GM12872 (cell line): Measurements from ENCODE around the gene MUC5AC.

Source experiments
- TF ChIP-seq, protein P1 (sequence below): IDR thresholded peaks from 3 replicates; pipeline ENCODE4 v1.5.1; 2011; ENCODE audit warnings: low read depth, mild to moderate bottlenecking, low read length, moderate library complexity; ENCODE audit not compliant: insufficient read depth

The MUC5AC gene

DNA sequence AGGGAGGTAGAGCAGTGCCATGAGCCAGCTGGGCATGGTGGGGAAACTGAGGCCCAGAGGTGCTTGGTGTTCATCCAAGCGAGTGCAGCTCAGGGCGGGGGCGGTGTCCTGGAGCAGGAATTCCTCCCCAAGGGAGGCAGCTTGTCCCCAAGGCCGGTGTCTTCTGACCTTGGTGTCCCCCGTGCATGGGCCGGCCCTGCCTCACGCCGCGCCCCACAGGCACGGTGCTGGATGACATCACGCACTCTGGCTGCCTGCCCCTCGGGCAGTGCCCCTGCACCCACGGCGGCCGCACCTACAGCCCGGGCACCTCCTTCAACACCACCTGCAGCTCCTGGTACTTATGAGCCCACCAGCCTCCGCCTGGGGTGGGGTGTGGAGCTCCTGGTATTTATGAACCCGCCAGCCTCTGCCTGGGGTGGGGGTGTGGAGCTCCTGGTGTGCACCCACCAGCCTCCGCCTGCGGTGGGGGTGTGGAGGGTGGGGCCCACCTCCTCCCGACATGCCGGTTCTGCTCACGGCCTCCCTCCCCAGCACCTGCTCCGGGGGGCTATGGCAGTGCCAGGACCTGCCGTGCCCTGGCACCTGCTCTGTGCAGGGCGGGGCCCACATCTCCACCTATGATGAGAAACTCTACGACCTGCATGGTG, 71.8 kb downstream of the MUC5AC start:
- TF ChIP-seq, protein P1, sequence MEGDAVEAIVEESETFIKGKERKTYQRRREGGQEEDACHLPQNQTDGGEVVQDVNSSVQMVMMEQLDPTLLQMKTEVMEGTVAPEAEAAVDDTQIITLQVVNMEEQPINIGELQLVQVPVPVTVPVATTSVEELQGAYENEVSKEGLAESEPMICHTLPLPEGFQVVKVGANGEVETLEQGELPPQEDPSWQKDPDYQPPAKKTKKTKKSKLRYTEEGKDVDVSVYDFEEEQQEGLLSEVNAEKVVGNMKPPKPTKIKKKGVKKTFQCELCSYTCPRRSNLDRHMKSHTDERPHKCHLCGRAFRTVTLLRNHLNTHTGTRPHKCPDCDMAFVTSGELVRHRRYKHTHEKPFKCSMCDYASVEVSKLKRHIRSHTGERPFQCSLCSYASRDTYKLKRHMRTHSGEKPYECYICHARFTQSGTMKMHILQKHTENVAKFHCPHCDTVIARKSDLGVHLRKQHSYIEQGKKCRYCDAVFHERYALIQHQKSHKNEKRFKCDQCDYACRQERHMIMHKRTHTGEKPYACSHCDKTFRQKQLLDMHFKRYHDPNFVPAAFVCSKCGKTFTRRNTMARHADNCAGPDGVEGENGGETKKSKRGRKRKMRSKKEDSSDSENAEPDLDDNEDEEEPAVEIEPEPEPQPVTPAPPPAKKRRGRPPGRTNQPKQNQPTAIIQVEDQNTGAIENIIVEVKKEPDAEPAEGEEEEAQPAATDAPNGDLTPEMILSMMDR, result no peak

DNA sequence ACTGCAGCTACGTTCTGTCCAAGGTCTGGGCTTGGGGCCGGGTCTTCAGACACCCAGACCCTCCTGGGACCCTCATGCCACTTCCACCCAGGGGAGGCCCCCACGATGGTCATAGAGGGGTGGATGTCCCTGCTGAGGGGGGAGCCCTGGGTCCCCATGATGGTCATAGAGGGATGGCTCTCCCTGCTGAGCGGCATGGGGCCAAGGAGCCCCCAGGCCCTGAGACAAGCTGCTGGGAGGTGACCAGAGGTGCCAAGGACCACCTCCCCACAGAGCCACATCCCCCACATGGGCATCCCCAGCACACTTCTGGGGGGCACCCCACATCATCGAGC, 72.3 kb downstream of the MUC5AC start:
- TF ChIP-seq, protein P1, result no peak

DNA sequence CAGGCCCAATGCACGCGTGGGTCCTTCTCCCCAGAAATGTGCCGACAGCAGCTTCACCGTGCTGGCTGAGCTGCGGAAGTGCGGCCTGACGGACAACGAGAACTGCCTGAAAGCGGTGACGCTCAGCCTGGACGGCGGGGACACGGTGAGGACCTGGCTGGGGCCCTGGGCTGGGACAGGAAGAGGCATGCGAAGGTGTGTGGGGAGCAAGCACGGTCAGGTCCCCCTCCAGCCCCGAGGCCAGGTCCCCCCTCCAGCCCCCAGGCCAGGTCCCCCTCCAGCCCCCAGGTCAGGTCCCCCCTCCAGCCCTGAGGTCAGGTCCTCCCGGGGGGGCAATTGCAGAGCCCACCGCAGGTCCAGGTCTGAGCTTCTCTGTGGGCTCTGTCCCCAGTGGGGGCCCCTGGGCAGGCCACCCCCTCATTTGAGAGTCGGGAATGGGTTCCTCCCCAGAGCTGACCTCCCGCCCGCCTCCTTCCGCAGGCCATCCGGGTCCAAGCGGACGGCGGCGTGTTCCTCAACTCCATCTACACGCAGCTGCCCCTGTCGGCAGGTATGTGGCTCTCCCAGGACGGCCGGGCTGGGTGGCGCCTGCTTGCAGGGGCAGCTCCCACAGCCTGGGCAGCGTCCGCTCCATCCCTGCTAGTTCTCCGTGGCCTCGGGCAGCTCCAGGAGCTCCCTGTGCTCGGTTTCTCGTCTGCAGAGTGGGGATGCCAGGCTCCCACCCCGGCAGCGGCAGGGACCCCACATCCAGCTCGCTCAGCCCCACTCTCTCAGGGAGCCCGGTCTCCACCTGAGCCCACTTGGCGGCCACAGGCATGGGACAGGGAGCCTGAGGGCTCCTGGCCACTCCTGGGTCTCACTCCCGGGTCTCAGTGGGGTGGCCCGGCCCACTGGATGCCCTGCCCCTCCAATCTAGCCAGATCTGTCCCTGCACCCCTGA, 73.0 kb downstream of the MUC5AC start:
- TF ChIP-seq, protein P1, result no peak

DNA sequence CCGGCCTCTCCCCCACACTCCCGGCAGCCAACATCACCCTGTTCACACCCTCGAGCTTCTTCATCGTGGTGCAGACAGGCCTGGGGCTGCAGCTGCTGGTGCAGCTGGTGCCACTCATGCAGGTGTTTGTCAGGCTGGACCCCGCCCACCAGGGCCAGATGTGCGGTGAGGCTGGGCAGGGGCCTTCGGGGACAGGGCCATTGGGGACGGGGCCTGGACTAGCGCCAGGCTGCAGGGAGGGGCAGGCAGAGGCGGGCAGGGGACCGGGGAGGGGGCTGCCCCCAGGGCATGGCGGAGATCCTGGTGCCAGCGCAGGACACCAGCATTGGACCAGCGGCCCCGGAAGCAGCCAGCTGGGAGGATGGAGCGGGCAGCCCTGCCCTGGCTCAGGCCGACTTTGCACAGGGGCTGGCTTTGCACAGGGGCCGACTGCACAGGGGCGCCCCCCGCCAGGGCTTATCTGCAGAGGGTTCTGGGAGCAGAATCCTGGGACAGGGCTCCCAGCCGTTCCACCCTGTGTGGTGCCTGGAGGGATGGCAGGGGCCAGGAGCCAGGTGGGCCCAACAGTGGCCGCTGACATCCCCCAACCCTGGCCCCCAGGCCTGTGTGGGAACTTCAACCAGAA, 73.8 kb downstream of the MUC5AC start:
- TF ChIP-seq, protein P1, result no peak

DNA sequence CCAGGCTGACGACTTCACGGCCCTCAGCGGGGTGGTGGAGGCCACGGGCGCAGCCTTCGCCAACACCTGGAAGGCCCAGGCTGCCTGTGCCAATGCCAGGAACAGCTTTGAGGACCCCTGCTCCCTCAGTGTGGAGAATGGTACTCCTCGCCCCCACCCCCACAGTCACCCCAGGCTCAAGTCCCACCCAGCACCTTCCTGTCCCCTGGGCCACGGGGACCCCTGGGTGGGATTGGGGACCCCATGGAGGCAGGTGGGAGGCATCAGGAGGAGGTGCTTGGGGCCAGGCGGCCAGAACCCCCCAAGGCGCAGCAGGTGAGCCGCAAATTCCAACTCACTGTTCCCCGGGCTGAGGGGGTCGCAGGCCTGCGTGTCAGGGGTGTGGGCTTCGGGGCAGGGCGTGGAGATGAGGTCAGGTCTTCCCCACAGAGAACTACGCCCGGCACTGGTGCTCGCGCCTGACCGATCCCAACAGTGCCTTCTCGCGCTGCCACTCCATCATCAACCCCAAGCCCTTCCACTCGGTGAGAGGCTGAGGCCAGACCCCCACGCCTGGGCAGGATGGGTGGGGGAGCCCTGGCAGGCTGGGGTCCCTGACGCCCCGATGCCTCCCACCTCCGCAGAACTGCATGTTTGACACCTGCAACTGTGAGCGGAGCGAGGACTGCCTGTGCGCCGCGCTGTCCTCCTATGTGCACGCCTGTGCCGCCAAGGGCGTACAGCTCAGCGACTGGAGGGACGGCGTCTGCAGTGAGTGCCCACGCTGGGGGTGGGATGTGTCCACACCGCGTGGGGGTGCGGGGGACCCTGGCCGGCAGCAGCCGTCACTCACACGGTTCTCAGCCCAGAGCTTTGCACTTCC, 74.5 kb downstream of the MUC5AC start:
- TF ChIP-seq, protein P1, result no peak

DNA sequence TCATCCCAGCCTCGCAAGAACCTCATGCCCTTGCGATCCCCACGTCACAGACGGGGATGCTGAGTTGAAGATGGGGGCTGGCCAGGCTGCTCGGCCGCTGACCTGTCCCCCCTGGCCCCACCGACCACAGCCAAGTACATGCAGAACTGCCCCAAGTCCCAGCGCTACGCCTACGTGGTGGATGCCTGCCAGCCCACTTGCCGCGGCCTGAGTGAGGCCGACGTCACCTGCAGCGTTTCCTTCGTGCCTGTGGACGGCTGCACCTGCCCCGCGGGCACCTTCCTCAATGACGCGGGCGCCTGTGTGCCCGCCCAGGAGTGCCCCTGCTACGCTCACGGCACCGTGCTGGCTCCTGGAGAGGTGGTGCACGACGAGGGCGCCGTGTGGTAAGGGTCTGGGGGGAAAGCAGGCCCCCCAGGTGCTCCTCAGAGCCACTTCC, 75.1 kb downstream of the MUC5AC start:
- TF ChIP-seq, protein P1, result no peak
